ENCODE measurements around the gene LRIG1. TPM values are rescaled to one million over a fixed set of nuclear protein-coding genes. Genes with fewer than 3 reads are reported as not detected.

The LRIG1 gene
- total RNA-seq, 6 donors from 2014 or later: 45.2 to 119 (median 81.9) TPM

DNA sequence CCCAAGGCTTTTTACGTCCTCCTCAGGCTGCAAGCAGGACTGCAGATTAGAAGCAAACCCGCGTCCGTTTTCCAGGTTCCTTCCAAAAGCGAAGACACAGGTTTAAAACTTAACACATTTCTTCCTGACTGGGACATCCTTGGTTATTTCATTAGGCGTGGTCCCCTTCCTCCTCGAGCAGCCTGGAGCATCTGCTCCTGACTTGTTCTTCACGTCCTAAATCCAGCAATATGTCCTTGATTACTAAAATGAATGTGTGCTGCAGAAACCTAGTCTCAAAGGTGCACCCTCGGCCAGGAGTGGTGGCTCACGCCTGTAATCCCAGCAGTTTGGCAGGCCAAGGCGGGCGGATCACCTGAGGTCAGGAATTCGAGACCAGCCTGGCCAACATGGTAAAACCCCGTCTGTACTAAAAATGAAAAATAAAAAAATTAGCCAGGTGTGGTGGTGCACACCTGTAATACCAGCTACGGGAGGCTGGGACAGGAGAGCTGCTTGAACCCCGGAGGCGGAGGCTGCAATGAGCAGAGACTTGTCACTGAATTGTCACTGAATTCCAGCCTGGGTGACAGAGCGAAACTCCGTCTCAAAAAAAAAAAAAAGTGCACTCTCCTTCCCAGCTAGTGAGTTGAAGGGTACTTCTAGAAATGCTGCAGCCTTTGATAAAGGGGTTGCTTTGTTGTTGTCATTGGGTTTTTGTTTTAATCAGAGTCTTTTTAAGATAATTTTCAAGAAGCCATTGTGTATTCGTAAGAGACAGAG lies 842 bp upstream of the LRIG1 start:
- H3K4me3 ChIP-seq: peak overlapping the region; percentile 3 to 97 (median 86)
- no peak for TF ChIP-seq POLR2AphosphoS5 (IDR thresholded peaks at IDR 0.05)
- no peak for TF ChIP-seq EP300 (IDR thresholded peaks at IDR 0.05)
- TF ChIP-seq POLR2A (IDR thresholded peaks at IDR 0.05): no peak
- TF ChIP-seq, protein P1, sequence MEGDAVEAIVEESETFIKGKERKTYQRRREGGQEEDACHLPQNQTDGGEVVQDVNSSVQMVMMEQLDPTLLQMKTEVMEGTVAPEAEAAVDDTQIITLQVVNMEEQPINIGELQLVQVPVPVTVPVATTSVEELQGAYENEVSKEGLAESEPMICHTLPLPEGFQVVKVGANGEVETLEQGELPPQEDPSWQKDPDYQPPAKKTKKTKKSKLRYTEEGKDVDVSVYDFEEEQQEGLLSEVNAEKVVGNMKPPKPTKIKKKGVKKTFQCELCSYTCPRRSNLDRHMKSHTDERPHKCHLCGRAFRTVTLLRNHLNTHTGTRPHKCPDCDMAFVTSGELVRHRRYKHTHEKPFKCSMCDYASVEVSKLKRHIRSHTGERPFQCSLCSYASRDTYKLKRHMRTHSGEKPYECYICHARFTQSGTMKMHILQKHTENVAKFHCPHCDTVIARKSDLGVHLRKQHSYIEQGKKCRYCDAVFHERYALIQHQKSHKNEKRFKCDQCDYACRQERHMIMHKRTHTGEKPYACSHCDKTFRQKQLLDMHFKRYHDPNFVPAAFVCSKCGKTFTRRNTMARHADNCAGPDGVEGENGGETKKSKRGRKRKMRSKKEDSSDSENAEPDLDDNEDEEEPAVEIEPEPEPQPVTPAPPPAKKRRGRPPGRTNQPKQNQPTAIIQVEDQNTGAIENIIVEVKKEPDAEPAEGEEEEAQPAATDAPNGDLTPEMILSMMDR (IDR thresholded peaks at IDR 0.05): no peak
- 32 to 39% methylated on average over 15 to 20 of the region's 20 CpGs for WGBS, 2 donors
- H3K27ac ChIP-seq: peak overlapping the region in 1 of 4 donors; percentile 94
- H3K36me3 ChIP-seq: no peaks in the 10 kb centered on the region
- peak in 1 of 2 donors; percentile 6 for DNase-seq
- no peaks in the 10 kb centered on the region for H3K27me3 ChIP-seq
- H3K9me3 ChIP-seq: no peaks in the 10 kb centered on the region
- peaks cover 10 to 31% (median 20%) of the 10 kb centered on the region in 4 donors for H3K4me1 ChIP-seq
- ATAC-seq (ENCODE audit: low FRiP score in 2 of 2): no peak

DNA sequence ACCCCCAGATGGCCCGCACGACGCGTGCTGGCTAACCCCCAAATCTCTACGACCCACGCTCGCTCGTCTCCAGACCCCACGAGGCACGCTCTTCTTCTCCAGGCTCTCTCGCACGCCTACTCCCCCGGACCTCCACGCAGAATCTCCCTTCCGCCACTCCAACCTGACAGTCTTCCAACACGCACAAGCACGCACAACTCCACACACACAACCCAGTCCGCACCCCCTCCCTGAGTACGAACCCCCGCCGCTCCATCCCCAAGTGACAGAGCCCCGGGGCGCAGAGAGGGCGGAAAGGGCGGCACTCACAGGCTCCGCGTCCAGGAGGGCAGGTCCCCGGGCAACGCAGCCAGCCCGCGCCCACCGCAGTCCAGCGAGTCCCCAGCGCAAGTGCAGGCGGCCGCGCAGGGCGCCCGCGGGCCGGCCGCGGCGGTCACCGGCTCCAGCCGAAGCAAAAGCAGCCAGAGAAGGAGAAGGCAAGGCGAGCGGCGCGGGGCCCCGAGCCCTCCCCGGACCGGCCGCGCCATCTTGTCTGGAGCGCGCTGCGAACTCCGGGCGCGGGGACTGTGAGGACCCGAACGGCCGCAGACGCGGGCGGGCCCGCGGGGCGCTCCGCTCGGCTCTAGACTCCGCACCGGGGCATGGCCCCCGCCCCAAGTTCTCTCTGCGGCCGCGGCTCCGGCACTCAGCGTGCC lies 794 bp downstream of the LRIG1 start:
- no peaks in the 10 kb centered on the region for H3K36me3 ChIP-seq
- peaks cover 25 to 48% (median 35%) of the 10 kb centered on the region in 4 donors for H3K4me1 ChIP-seq
- 1% methylated on average over 17 to 35 of the region's 80 CpGs for WGBS, 2 donors
- H3K9me3 ChIP-seq: no peaks in the 10 kb centered on the region
- H3K27me3 ChIP-seq: no peaks in the 10 kb centered on the region
- H3K27ac ChIP-seq: peak overlapping the region; percentile 84 to 94 (median 88)
- H3K4me3 ChIP-seq: peak overlapping the region; percentile 75 to 97 (median 86)
- peak in 1 of 2 donors; percentile 92 for DNase-seq
- peak in 1 of 2 donors; percentile 32 for ATAC-seq (ENCODE audit: low FRiP score in 2 of 2)
- TF ChIP-seq EP300 (IDR thresholded peaks at IDR 0.05): no peak
- no peak for TF ChIP-seq POLR2A (IDR thresholded peaks at IDR 0.05)
- TF ChIP-seq, protein P1 (IDR thresholded peaks at IDR 0.05): no peak
- no peak for TF ChIP-seq POLR2AphosphoS5 (IDR thresholded peaks at IDR 0.05)

- TF ChIP-seq EP300 (IDR thresholded peaks at IDR 0.05) (no peak), POLR2AphosphoS5 (IDR thresholded peaks at IDR 0.05) (peak in 1 of 2 donors; percentile 44), POLR2A (IDR thresholded peaks at IDR 0.05) (peak in 1 of 4 donors; percentile 45)
- peak overlapping the region; percentile 67 to 94 (median 88) for H3K27ac ChIP-seq
- DNase-seq (peak in 1 of 2 donors; percentile 57), ATAC-seq (ENCODE audit: low FRiP score in 2 of 2) (no peak)
- no peaks in the 10 kb centered on the region for H3K9me3 ChIP-seq
- 24 to 42% methylated on average over 14 of the region's 14 CpGs for WGBS, 2 donors
- no peaks in the 10 kb centered on the region for H3K36me3 ChIP-seq
- H3K4me3 ChIP-seq: peak overlapping the region in 3 of 4 donors; percentile 81 to 97 (median 90)
- H3K27me3 ChIP-seq: no peaks in the 10 kb centered on the region
- H3K4me1 ChIP-seq: peaks cover 35 to 55% (median 43%) of the 10 kb centered on the region in 4 donors
Observed at GRCh38 chr3:66498687-66499621, 1.9 kb downstream of the LRIG1 start.

DNA sequence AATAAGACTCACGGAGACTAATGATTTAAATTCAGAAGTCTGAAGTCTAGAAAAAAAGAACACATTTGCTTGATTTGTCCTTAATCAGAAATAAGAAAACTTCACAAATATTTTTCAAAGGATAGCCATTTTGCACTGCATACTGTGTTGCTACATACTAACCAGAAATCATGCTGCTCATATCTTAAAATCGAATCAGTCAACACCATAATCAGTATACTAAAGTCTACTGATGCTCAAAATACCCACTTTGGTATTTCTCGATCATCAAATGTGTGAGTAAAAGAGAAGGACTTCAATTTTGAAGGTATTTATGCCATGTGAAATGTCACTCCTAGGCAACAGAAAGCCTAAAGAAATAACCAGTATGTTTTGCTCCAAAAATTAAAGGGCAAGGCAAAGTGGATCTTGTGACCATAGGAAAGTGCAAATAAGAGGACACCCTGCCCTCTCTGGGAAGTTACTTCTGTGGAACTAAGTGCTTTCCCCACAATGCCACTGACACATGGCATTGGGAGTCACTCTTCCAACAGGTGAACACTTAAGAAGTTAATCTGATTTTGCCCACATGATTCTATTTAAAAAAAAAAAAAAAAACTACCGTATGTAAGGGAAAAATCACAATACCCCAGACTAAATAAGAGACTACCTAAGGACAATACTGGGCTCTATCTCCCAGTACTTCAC lies 2.7 kb downstream of the LRIG1 start:
- H3K9me3 ChIP-seq: no peaks in the 10 kb centered on the region
- no peaks in the 10 kb centered on the region for H3K27me3 ChIP-seq
- ATAC-seq (ENCODE audit: low FRiP score in 2 of 2) (no peak), DNase-seq (no peak)
- 53 to 54% methylated on average over 4 of the region's 4 CpGs for WGBS, 2 donors
- peaks cover 42 to 63% (median 51%) of the 10 kb centered on the region in 4 donors for H3K4me1 ChIP-seq
- H3K4me3 ChIP-seq: peak overlapping the region in 3 of 4 donors; percentile 81 to 97 (median 90)
- peak in 2 of 4 donors; percentile 50 to 67 for TF ChIP-seq EP300 (IDR thresholded peaks at IDR 0.05)
- TF ChIP-seq POLR2AphosphoS5 (IDR thresholded peaks at IDR 0.05): peak; percentile 29
- peak in 1 of 4 donors; percentile 30 for TF ChIP-seq POLR2A (IDR thresholded peaks at IDR 0.05)
- TF ChIP-seq, protein P1 (IDR thresholded peaks at IDR 0.05): no peak
- no peaks in the 10 kb centered on the region for H3K36me3 ChIP-seq
- H3K27ac ChIP-seq: peak overlapping the region; percentile 67 to 94 (median 88)

All from upper lobe of left lung (tissue), 6 donors.